HG03045 (cell line): ENCODE results near the gene FARS2.
A peak's percentile ranks its signal among the peaks of the same experiment; 100 is the strongest.

ENCODE experiments used
- ATAC-seq: cut with Tn5 transposase; IDR thresholded peaks from one replicate; pipeline ENCODE4 v1.9.1; 2021; ENCODE audit warnings: mild to moderate bottlenecking, moderate library complexity; ENCODE audit not compliant: unreplicated experiment

The FARS2 gene

GRCh38 chr6:5248302-5249098 is 12.8 kb upstream of the FARS2 start:
- no peak for ATAC-seq

GRCh38 chr6:5249451-5250122 is 11.7 kb upstream of the FARS2 start:
- no peak for ATAC-seq

- no peak for ATAC-seq
Observed at GRCh38 chr6:5250451-5250850, 10.9 kb upstream of the FARS2 start.

- no peak for ATAC-seq
Observed at GRCh38 chr6:5250911-5251310, 10.4 kb upstream of the FARS2 start.

- ATAC-seq = no peak
Observed at GRCh38 chr6:5256952-5257351, 4.4 kb upstream of the FARS2 start.

GRCh38 chr6:5257400-5257799 is 3.9 kb upstream of the FARS2 start:
- ATAC-seq = no peak

GRCh38 chr6:5259428-5259827 is 1.9 kb upstream of the FARS2 start:
- ATAC-seq = no peak

GRCh38 chr6:5260111-5260620 is 1.1 kb upstream of the FARS2 start:
- ATAC-seq = peak; percentile 62

- no peak for ATAC-seq
Observed at GRCh38 chr6:5261545-5262109, 314 bp downstream of the FARS2 start.

- ATAC-seq = no peak
Observed at GRCh38 chr6:5266423-5266822, 5.1 kb downstream of the FARS2 start.

GRCh38 chr6:5270093-5270680 is 8.9 kb downstream of the FARS2 start:
- ATAC-seq = no peak

- no peak for ATAC-seq
Observed at GRCh38 chr6:5271926-5272325, 10.6 kb downstream of the FARS2 start.

GRCh38 chr6:5274231-5274630 is 12.9 kb downstream of the FARS2 start:
- no peak for ATAC-seq

- no peak for ATAC-seq
Observed at GRCh38 chr6:5275497-5275896, 14.2 kb downstream of the FARS2 start.

GRCh38 chr6:5276581-5276980 is 15.3 kb downstream of the FARS2 start:
- ATAC-seq = no peak

- ATAC-seq = no peak
Observed at GRCh38 chr6:5277589-5277988, 16.3 kb downstream of the FARS2 start.

- ATAC-seq = no peak
Observed at GRCh38 chr6:5278047-5278446, 16.7 kb downstream of the FARS2 start.

GRCh38 chr6:5278565-5279120 is 17.3 kb downstream of the FARS2 start:
- no peak for ATAC-seq

- no peak for ATAC-seq
Observed at GRCh38 chr6:5279891-5280338, 18.6 kb downstream of the FARS2 start.

GRCh38 chr6:5280920-5281319 is 19.6 kb downstream of the FARS2 start:
- no peak for ATAC-seq

- no peak for ATAC-seq
Observed at GRCh38 chr6:5282191-5282623, 20.9 kb downstream of the FARS2 start.
